Peyer's patch (tissue), 4 donors: ENCODE data around the gene KPNA4.

Source experiments
- POLR2A ChIP-seq, 2 donors: fragments of 450-650 bp; IDR thresholded peaks; one replicate each; pipeline ENCODE4 v1.5.1; 2017; ENCODE audit warnings: antibody characterized with exemption in 2 of 2, mild to moderate bottlenecking in 2 of 2, moderate library complexity in 2 of 2
- TF ChIP-seq, protein P1 (sequence below), 6 experiments: fragments of 450-650 bp in 4 of 6; fragments of 200-600 bp in 2 of 6; sonication (generic) in 1 of 6; IDR thresholded peaks; one replicate each; pipeline ENCODE4 v1.5.1; 2017 to 2019; ENCODE audit warnings: antibody characterized with exemption in 6 of 6, mild to moderate bottlenecking in 3 of 6, moderate library complexity in 1 of 6

DNA sequence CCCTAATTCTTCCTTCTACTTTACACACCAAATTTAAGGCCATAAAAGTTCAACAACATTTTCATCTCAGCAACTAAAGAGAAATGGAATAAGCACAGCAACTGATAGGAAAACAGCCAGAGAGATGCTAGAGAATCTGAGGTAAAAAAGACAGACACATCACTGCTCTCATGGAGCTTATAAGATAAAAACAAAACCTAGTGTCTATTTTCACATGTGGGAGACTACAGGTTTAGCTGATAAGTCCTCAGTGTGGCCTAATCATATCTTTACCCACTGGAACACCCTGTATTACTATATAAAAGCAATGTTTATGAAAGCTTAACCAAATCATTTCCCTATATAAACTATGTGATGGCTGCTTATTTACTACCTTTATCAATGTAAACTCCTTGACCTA, 33.0 kb downstream of the KPNA4 start:
- TF ChIP-seq, protein P1, sequence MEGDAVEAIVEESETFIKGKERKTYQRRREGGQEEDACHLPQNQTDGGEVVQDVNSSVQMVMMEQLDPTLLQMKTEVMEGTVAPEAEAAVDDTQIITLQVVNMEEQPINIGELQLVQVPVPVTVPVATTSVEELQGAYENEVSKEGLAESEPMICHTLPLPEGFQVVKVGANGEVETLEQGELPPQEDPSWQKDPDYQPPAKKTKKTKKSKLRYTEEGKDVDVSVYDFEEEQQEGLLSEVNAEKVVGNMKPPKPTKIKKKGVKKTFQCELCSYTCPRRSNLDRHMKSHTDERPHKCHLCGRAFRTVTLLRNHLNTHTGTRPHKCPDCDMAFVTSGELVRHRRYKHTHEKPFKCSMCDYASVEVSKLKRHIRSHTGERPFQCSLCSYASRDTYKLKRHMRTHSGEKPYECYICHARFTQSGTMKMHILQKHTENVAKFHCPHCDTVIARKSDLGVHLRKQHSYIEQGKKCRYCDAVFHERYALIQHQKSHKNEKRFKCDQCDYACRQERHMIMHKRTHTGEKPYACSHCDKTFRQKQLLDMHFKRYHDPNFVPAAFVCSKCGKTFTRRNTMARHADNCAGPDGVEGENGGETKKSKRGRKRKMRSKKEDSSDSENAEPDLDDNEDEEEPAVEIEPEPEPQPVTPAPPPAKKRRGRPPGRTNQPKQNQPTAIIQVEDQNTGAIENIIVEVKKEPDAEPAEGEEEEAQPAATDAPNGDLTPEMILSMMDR (IDR thresholded peaks at IDR 0.05) = no peak
- TF ChIP-seq POLR2A (IDR thresholded peaks at IDR 0.05) = no peak
